ENCODE data around the gene AP2A2. TPM values are rescaled to one million over a fixed set of nuclear protein-coding genes. Genes with fewer than 3 reads are reported as not detected.

Gene AP2A2
- total RNA-seq, 4 donors from 2014 or later: 21.2 to 26.1 (median 25.7) TPM

- H3K27me3 ChIP-seq: no peaks in the 10 kb centered on the region
- ATAC-seq (no peak), DNase-seq (no peak)
- peaks cover 26 to 29% of the 10 kb centered on the region in 2 donors for H3K4me1 ChIP-seq
- in situ Hi-C loops (cut with MboI; ENCODE audit: low sequenced_read_pairs in 4 of 4) (no loop called here), intact Hi-C loops (cut with DNase I; ENCODE audit: low total_unique reads) (no loop called here)
- H3K4me3 ChIP-seq: no peak overlapping the region
- H3K36me3 ChIP-seq: no peaks in the 10 kb centered on the region
- no peak overlapping the region for H3K27ac ChIP-seq
- H3K9me3 ChIP-seq: no peaks in the 10 kb centered on the region
- TF ChIP-seq POLR2A (IDR thresholded peaks at IDR 0.05): no peak
- no peak for TF ChIP-seq CTCF (IDR thresholded peaks at IDR 0.05 in 4 of 5, conservative IDR thresholded peaks at IDR 0.05 in 1 of 5)
Observed at GRCh38 chr11:937841-938261, 12.2 kb downstream of the AP2A2 start.

- in situ Hi-C loops (cut with MboI; ENCODE audit: low sequenced_read_pairs in 4 of 4): no loop called here
- Histone ChIP-seq H3K9me3 (no peaks in the 10 kb centered on the region), H3K36me3 (no peaks in the 10 kb centered on the region), H3K27me3 (no peaks in the 10 kb centered on the region), H3K27ac (no peak overlapping the region), H3K4me1 (peaks cover 13 to 21% of the 10 kb centered on the region in 2 donors), H3K4me3 (no peak overlapping the region)
- intact Hi-C loops (cut with DNase I; ENCODE audit: low total_unique reads): no loop called here
- TF ChIP-seq POLR2A (IDR thresholded peaks at IDR 0.05) (no peak), CTCF (IDR thresholded peaks at IDR 0.05 in 4 of 5, conservative IDR thresholded peaks at IDR 0.05 in 1 of 5) (no peak)
- DNase-seq: no peak
- no peak for ATAC-seq
Observed at GRCh38 chr11:940496-941135, 14.9 kb downstream of the AP2A2 start.

- peaks cover 13 to 21% of the 10 kb centered on the region in 2 donors for H3K4me1 ChIP-seq
- in situ Hi-C loops (cut with MboI; ENCODE audit: low sequenced_read_pairs in 4 of 4): no loop called here
- no peak for DNase-seq
- no peaks in the 10 kb centered on the region for H3K9me3 ChIP-seq
- H3K27ac ChIP-seq: no peak overlapping the region
- no peak for TF ChIP-seq CTCF (IDR thresholded peaks at IDR 0.05 in 4 of 5, conservative IDR thresholded peaks at IDR 0.05 in 1 of 5)
- no peak for TF ChIP-seq POLR2A (IDR thresholded peaks at IDR 0.05)
- H3K27me3 ChIP-seq: no peaks in the 10 kb centered on the region
- H3K36me3 ChIP-seq: peaks cover 0 to 4% of the 10 kb centered on the region in 2 donors
- ATAC-seq: peak in 1 of 2 donors; percentile 46
- no peak overlapping the region for H3K4me3 ChIP-seq
- intact Hi-C loops (cut with DNase I; ENCODE audit: low total_unique reads): no loop called here
Observed at GRCh38 chr11:942823-943222, 17.2 kb downstream of the AP2A2 start.

GRCh38 chr11:944711-945470, 19.2 kb downstream of the AP2A2 start:
- ATAC-seq (no peak), DNase-seq (no peak)
- TF ChIP-seq POLR2A (IDR thresholded peaks at IDR 0.05): no peak
- no peak for TF ChIP-seq CTCF (IDR thresholded peaks at IDR 0.05 in 4 of 5, conservative IDR thresholded peaks at IDR 0.05 in 1 of 5)
- Histone ChIP-seq H3K36me3 (peaks cover 0 to 4% of the 10 kb centered on the region in 2 donors), H3K27me3 (no peaks in the 10 kb centered on the region), H3K27ac (no peak overlapping the region), H3K4me3 (no peak overlapping the region), H3K4me1 (peaks cover 13 to 21% of the 10 kb centered on the region in 2 donors), H3K9me3 (no peaks in the 10 kb centered on the region)
- intact Hi-C loops (cut with DNase I; ENCODE audit: low total_unique reads): no loop called here
- in situ Hi-C loops (cut with MboI; ENCODE audit: low sequenced_read_pairs in 4 of 4): no loop called here
